Right lobe of liver (tissue), 6 donors: ENCODE results near the gene BTBD8. TPM values are rescaled to one million over a fixed set of nuclear protein-coding genes. Genes with fewer than 3 reads are reported as not detected.

Experiments used
- ATAC-seq, 4 donors: fragments of 200-7000 bp; cut with Tn5 transposase; one replicate each; pipeline ENCODE4 v1.9.1; 2020; ENCODE audit warnings: mild to moderate bottlenecking in 4 of 4, moderate library complexity in 4 of 4
- DNase-seq, 3 donors: peaks; one replicate each; pipeline ENCODE4 v3.0.0-alpha.2; 2020
- H3K27ac ChIP-seq, 3 donors: fragments of 200-600 bp; one replicate each; pipeline ENCODE4 v1.8.0; 2022
- H3K27me3 ChIP-seq, 2 donors: fragments of 200-600 bp; one replicate each; pipeline ENCODE4 v1.8.0; 2022
- H3K36me3 ChIP-seq, 4 donors: fragments of 200-600 bp; sonication (generic) in 1 of 4; one replicate each; pipeline versions ENCODE4 v1.5.1 to v1.8.0; 2017 to 2022; ENCODE audit warnings: control low read depth in 1 of 4
- H3K4me1 ChIP-seq, 4 donors: fragments of 200-600 bp; sonication (generic) in 1 of 4; one replicate each; pipeline versions ENCODE4 v1.5.1 to v1.8.0; 2017 to 2022; ENCODE audit warnings: control low read depth in 1 of 4
- H3K4me3 ChIP-seq, 3 donors: fragments of 200-600 bp; one replicate each; pipeline ENCODE4 v1.8.0; 2022
- H3K9me3 ChIP-seq, 4 donors: fragments of 200-600 bp; sonication (generic) in 1 of 4; one replicate each; pipeline versions ENCODE4 v1.5.1 to v1.8.0; 2017 to 2022; ENCODE audit warnings: control low read depth in 1 of 4
- POLR2A ChIP-seq: fragments of 450-650 bp; IDR thresholded peaks from one replicate; pipeline ENCODE4 v1.6.1; 2017; ENCODE audit warnings: antibody characterized with exemption, mild to moderate bottlenecking
- WGBS: methylation state at CpG from one replicate; pipeline ENCODE4 v1.1.6; 2018; ENCODE audit warnings: low coverage, low lambda C conversion rate; ENCODE audit not compliant: insufficient coverage; ENCODE audit errors: missing lambda C conversion rate; 5-methylcytosine and 5-hydroxymethylcytosine counted together
- intact Hi-C, 2 donors: fragments of 100-400 bp; cut with DNase I; formaldehyde crosslinking; loops; one replicate each; pipeline versions ENCODE4 v1.11.2 to v1.14.1; 2022
- long read RNA-seq: library from polyadenylated mRNA; unstranded; transcript quantifications from one replicate; pipeline ENCODE4 v2.0.0, GENCODE V29; 2019
- total RNA-seq, 6 experiments: library from RNA; depleted of rRNA in 2 of 6; stranded (reverse); fragments of >200 nt in 2 of 6; fragmentation: NEBNext Ultra II Directional in 3 of 6; extraction: Animal tissue kit (Norgen Biotek cat#: 25700) in 3 of 6; gene quantifications; one replicate each; pipeline versions ENCODE4 v1.1.0 to v1.2.4, GENCODE V29; 2016 to 2023
- TF ChIP-seq, protein P1 (sequence below), 4 donors: fragments of 200-600 bp in 3 of 4; fragments of 450-650 bp in 1 of 4; IDR thresholded peaks; one replicate each; pipeline versions ENCODE4 v1.5.1 to v1.8.0; 2016 to 2022; ENCODE audit warnings: antibody characterized with exemption in 4 of 4, mild to moderate bottlenecking in 2 of 4
- donor health status: DM: no; HTN: yes; CAD: no.
- donor health status: DM: no; HTN: no; CAD: no.
- donor health status: DM: no; HTN: no; CAD: no.
- donor health status: DM: no; HTN: yes; CAD: no.
- donor health status: DM: no; HTN: yes; CAD: no.

The BTBD8 gene
- 1 to 10 TPM; 1.8 to 3.0 (median 2.1) TPM for total RNA-seq
- long read RNA-seq, partial matches to known transcripts, result 2 of 2 reads
- long read RNA-seq, other reads (novel, unspliced or antisense), result 0 of 2 reads

DNA sequence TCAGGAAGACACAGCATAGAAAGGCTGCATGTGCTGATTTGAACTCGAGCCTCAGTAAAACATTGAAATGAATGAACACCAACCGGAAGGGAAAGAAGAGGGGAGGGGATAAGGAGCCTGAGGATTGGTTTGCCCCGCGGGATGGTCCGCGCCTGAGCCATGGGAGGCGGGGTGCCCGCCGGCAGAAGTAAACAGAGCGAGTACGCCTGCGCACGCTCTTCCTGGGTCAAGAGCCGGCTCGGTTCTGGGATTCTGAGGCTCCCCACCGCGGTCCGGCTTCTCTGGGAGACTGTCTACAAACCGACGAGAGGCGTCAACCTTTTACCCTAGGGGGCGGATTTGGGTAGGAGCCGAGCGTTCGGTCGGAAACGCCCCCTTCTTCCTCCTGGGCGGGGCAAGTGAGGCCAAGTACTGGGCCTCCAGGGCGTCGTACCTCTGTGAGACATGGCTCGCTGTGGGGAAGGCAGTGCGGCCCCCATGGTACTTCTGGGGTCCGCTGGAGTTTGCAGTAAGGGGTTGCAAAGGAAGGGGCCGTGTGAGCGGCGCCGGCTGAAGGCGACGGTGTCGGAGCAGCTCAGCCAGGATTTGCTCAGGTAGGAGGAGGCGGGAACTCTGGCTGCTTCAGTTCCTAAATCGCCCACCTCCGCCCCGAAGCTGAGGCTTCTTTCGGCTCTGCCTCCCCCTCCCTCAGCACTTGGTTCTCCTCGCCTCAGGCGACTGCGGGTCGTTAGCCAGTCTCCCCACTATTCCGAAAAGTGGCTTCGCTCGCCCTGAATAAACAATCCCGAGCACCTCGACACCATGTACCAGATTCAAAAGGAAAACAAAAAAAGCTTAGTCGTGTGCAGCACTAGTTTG, at the start of gene BTBD8:
TSS of gene BTBD8 (plus strand) at position 218 of the 858 bp plus-strand sequence. CDS start at position 445, 227 bp downstream.
- intact Hi-C loops, result no loop called here
- Histone ChIP-seq H3K9me3 (no peaks in the 10 kb centered on the region), H3K4me1 (peaks cover 0 to 5% (median 2%) of the 10 kb centered on the region in 4 donors), H3K27ac (peak within 1 kb of the TSS; percentile 4 to 81 (median 61)), H3K36me3 (no peaks in the 10 kb centered on the region), H3K4me3 (peak within 1 kb of the TSS; percentile 56 to 90 (median 77)), H3K27me3 (no peaks in the 10 kb centered on the region)
- WGBS, result 3% methylated on average over 22 of the region's 55 CpGs
- ATAC-seq (peak; percentile 95 to 96 (median 96)), DNase-seq (peak; percentile 85 to 90 (median 87))
- peak; percentile 41 for TF ChIP-seq POLR2A
- TF ChIP-seq, protein P1, sequence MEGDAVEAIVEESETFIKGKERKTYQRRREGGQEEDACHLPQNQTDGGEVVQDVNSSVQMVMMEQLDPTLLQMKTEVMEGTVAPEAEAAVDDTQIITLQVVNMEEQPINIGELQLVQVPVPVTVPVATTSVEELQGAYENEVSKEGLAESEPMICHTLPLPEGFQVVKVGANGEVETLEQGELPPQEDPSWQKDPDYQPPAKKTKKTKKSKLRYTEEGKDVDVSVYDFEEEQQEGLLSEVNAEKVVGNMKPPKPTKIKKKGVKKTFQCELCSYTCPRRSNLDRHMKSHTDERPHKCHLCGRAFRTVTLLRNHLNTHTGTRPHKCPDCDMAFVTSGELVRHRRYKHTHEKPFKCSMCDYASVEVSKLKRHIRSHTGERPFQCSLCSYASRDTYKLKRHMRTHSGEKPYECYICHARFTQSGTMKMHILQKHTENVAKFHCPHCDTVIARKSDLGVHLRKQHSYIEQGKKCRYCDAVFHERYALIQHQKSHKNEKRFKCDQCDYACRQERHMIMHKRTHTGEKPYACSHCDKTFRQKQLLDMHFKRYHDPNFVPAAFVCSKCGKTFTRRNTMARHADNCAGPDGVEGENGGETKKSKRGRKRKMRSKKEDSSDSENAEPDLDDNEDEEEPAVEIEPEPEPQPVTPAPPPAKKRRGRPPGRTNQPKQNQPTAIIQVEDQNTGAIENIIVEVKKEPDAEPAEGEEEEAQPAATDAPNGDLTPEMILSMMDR (IDR thresholded peaks at IDR 0.05), result peak in 1 of 4 donors; percentile 12

DNA sequence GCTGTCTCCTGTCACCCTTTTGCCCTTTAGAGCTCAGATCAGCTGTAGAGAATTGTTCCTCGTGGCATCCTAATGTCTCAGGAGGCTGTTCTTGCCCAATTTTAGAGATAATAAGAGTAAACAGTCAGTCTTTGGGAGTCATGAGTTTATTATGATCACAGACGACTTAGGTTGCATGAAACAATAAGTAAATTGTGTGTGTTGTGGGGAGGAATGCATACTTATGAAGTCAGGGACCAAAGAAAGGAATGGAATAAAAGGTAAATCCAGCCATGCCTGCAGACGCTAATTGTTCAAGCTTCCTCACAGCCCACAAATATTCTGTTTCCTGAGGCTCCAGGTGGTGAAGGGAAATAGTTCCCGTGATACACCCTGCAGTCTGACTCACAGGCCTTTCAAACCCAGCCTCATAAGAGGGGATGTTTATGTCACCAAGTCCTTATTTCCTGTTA, 49.5 kb upstream of the BTBD8 start:
- H3K4me1 ChIP-seq, result no peaks in the 10 kb centered on the region
- WGBS, result 34% methylated on average over 4 of the region's 4 CpGs
- intact Hi-C loops, result no loop called here
- H3K9me3 ChIP-seq, result no peaks in the 10 kb centered on the region
- H3K4me3 ChIP-seq, result no peak overlapping the region
- no peak overlapping the region for H3K27ac ChIP-seq
- no peak for TF ChIP-seq POLR2A
- TF ChIP-seq, protein P1 (IDR thresholded peaks at IDR 0.05), result no peak
- H3K27me3 ChIP-seq, result peaks cover 0 to 4% of the 10 kb centered on the region in 2 donors
- no peaks in the 10 kb centered on the region for H3K36me3 ChIP-seq
- peak in 2 of 4 donors; percentile 35 to 55 for ATAC-seq
- no peak for DNase-seq

DNA sequence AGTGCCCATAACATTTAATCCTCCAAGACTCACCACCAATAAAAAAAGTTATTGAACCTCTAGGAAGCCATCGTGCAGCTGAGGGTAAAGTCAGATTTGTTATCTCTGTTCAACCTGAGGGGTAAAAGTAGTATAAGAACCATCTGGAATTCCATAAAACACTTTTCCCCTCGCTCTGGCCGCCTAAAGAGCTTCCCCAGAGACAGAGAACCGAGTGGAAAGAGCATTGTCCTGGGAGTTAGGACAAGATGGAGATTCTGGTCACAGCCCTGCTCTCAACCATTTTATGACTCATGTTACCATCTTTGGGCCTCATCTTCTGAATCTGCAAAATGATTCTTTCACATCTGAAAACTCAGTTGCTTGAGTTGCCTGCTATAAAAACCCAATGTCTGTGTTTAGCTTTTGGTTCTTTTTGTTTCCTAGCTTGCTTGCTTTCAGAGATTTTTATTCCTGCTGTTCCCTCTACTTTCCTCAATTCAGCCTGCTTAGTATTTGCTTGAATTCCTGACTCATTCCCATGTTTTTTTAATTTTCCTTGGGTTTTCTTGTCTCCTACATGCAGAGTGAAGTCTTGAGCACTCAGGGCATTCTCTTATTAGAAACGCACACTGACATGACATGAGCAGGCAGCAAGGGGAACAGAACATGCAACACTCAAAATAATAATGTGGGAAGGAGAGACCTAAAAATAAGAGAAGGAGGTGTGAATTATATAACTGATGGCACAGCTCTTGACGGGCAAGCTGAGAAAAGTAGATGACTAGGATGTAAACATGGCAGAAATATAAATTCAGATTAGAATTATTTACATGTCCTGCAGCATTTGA, 48.6 kb upstream of the BTBD8 start:
- H3K4me1 ChIP-seq, result no peaks in the 10 kb centered on the region
- no peak overlapping the region for H3K4me3 ChIP-seq
- ATAC-seq (no peak), DNase-seq (no peak)
- H3K9me3 ChIP-seq, result no peaks in the 10 kb centered on the region
- H3K27ac ChIP-seq, result no peak overlapping the region
- peaks cover 0 to 4% of the 10 kb centered on the region in 2 donors for H3K27me3 ChIP-seq
- TF ChIP-seq, protein P1 (IDR thresholded peaks at IDR 0.05), result no peak
- TF ChIP-seq POLR2A, result no peak
- no peaks in the 10 kb centered on the region for H3K36me3 ChIP-seq
- WGBS, result 70% methylated on average over 6 of the region's 6 CpGs
- intact Hi-C loops, result no loop called here

DNA sequence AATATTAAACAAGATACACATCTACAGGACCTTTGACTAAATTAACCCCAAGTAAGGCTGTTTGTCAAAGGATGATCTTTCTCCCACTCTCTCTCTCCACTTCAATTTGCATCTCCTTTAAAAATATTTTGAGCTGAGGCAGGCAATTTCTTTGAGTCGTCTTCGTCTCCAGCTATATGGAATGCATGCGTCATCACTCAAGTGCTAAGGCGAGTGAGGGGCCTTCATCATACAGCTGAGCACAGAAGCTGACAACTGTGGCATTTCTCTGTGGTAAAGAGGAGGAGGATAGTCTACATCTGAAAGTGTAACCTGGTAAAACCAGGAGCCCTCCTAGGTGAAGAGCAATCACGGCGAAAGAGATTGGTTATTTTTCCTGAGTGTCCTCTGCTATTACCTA, 42.7 kb upstream of the BTBD8 start:
- WGBS, result 88% methylated on average over 6 of the region's 6 CpGs
- Histone ChIP-seq H3K9me3 (no peaks in the 10 kb centered on the region), H3K4me1 (no peaks in the 10 kb centered on the region), H3K27me3 (no peaks in the 10 kb centered on the region), H3K36me3 (no peaks in the 10 kb centered on the region), H3K27ac (no peak overlapping the region), H3K4me3 (no peak overlapping the region)
- intact Hi-C loops, result no loop called here
- ATAC-seq (no peak), DNase-seq (no peak)
- TF ChIP-seq, protein P1 (IDR thresholded peaks at IDR 0.05), result no peak
- no peak for TF ChIP-seq POLR2A
